ENCODE data around the gene PPP1R12B.

Gene PPP1R12B, protein sequence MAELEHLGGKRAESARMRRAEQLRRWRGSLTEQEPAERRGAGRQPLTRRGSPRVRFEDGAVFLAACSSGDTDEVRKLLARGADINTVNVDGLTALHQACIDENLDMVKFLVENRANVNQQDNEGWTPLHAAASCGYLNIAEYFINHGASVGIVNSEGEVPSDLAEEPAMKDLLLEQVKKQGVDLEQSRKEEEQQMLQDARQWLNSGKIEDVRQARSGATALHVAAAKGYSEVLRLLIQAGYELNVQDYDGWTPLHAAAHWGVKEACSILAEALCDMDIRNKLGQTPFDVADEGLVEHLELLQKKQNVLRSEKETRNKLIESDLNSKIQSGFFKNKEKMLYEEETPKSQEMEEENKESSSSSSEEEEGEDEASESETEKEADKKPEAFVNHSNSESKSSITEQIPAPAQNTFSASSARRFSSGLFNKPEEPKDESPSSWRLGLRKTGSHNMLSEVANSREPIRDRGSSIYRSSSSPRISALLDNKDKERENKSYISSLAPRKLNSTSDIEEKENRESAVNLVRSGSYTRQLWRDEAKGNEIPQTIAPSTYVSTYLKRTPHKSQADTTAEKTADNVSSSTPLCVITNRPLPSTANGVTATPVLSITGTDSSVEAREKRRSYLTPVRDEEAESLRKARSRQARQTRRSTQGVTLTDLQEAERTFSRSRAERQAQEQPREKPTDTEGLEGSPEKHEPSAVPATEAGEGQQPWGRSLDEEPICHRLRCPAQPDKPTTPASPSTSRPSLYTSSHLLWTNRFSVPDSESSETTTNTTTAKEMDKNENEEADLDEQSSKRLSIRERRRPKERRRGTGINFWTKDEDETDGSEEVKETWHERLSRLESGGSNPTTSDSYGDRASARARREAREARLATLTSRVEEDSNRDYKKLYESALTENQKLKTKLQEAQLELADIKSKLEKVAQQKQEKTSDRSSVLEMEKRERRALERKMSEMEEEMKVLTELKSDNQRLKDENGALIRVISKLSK

DNA sequence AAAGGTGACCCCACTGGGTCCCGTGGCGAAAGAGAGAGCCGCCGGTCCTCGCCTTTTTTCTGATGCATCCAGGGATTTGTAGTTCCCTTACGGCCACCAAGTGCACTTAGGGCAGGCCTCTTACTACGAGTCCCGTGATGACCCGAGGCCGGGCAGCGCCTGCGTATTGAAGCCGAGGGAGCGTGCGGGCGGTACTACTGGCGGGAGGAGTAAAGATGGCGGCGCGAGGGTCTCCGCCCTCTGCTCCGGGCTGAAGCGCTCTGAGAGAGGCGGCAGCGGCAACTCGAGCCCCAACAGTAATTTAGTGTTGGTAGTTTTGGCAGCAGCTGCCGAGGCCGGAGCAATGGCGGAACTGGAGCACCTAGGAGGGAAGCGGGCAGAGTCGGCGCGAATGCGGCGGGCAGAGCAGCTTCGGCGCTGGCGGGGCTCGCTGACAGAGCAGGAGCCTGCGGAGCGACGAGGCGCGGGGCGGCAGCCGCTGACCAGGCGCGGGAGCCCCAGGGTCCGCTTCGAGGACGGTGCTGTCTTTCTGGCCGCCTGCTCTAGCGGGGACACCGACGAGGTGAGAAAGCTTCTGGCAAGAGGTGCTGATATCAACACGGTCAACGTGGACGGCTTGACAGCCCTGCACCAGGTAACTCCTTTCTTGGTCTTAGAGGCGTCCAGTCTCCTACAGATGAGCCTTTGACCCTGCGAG is at the start of gene PPP1R12B:
Gene PPP1R12B (plus strand): TSS at position 191 of the 697 bp plus-strand sequence. CDS start 153 bp downstream, at position 344.
- DNase-seq (ENCODE audit: low read depth in 2 of 2) = peak; percentile 88 to 94

GRCh38 chr1:202302166-202302565 is 46.3 kb upstream of the PPP1R12B start:
- DNase-seq (ENCODE audit: low read depth in 2 of 2) = no peak

GRCh38 chr1:202304375-202304774 is 44.1 kb upstream of the PPP1R12B start:
- DNase-seq (ENCODE audit: low read depth in 2 of 2) = no peak

DNA sequence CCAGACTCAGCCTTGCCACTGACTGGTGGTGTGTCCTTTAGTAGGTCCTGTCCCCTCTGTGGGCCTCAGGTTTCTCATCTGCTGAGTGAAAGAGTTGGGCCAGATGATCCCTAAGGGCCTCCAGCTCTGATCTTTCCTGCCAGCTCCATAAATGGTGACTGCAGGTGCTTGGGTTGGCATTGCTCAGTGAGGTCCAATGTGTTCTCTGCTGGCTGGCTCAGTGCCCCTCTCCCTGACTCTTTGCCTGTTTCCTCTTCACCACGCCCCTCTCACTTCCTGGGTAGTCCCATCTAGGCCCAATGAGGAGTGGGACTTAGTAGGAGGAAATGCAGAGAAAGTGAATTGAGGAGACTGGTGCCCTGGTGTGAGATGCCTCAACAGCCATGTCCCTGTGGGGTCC is 43.3 kb upstream of the PPP1R12B start:
- no peak for DNase-seq (ENCODE audit: low read depth in 2 of 2)

GRCh38 chr1:202306535-202307345 is 41.8 kb upstream of the PPP1R12B start:
- no peak for DNase-seq (ENCODE audit: low read depth in 2 of 2)

DNA sequence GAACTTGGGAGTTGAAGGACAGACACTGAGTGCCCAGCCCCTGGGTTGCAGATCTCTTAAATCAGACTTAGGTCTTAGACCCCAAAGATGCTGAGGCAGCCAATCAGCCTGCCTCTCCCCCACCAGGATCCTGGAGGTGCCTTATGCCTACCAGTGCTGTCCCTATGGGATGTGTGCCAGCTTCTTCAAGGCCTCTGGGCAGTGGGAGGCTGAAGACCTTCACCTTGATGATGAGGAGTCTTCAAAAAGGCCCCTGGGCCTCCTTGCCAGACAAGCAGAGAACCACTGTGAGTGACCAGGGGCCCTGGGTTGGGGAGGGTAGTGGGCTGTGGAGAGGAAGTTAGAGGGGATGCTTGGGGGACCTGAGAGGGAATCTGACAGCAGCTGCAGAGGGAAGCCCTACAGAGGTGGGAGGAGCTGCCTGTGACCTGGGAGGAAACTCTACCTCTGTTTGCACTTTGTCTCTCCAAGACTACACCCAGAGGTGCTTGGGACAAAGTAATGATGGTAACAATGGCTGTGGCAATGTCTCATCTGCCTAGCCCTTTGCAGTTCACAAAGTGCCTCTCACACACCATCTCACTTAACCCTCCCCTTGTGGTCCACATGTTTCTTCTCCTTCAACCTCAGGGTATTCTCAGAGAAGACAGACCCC is 38.3 kb upstream of the PPP1R12B start:
- DNase-seq (ENCODE audit: low read depth in 2 of 2) = no peak

DNA sequence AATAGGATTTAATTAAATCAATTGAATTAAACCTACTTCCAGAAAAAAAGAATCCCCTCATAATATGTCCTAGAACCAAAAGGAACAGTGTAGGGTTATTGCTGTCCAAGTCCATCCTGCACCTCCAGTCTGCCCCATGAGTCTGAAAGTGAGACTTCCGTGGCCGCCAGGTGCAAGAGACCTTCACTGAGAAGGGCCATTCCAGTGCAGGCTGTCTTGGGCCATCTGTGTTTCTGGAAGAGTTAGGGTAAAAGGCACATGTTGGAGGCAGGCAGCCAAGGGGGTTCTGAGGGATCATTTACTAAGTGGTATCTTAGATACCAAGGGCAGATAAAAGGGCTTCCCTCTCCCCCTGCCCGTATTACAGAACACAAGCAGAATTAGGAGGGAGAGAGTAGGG is 37.8 kb upstream of the PPP1R12B start:
- DNase-seq (ENCODE audit: low read depth in 2 of 2) = no peak

- DNase-seq (ENCODE audit: low read depth in 2 of 2) = no peak
Measured at GRCh38 chr1:202311875-202312635, 36.4 kb upstream of the PPP1R12B start.

GRCh38 chr1:202315576-202316168 is 32.8 kb upstream of the PPP1R12B start:
- peak; percentile 62 to 63 for DNase-seq (ENCODE audit: low read depth in 2 of 2)

- no peak for DNase-seq (ENCODE audit: low read depth in 2 of 2)
Measured at GRCh38 chr1:202316186-202316585, 32.3 kb upstream of the PPP1R12B start.

- DNase-seq (ENCODE audit: low read depth in 2 of 2) = no peak
Measured at GRCh38 chr1:202317941-202318925, 30.3 kb upstream of the PPP1R12B start.

DNA sequence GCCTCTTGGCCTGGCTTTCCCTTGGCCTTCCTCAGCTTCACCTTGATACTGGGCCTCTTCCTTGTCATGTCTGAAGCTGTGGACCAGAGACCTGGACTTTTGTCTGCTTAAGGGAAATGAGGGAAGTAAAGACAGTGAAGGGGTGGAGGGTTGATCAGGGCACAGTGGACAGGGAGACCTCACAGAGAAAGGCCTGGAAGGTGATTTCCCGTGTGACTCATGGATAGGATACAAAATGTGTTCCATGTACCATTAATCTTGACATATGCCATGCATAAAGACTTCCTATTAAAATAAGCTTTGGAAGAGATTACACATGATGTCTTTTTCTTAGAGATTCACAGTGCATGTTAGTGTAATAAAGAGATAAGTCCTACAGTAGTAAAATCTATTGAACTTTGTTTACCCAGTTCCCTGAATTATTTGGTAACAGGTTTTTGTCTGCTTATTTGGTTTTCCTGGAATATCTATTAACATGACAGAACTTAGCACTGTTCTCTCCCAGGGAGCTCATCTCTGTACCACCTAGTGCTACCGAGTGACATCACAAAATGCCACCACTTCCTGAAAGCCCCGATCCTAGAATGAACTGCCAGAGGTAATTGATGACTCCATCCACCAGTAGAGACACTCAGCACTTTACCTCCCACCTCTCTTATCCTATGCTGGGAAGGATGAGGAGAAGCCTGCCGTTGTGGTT is 29.0 kb upstream of the PPP1R12B start:
- no peak for DNase-seq (ENCODE audit: low read depth in 2 of 2)

- DNase-seq (ENCODE audit: low read depth in 2 of 2) = no peak
Measured at GRCh38 chr1:202320081-202320405, 28.5 kb upstream of the PPP1R12B start.

DNA sequence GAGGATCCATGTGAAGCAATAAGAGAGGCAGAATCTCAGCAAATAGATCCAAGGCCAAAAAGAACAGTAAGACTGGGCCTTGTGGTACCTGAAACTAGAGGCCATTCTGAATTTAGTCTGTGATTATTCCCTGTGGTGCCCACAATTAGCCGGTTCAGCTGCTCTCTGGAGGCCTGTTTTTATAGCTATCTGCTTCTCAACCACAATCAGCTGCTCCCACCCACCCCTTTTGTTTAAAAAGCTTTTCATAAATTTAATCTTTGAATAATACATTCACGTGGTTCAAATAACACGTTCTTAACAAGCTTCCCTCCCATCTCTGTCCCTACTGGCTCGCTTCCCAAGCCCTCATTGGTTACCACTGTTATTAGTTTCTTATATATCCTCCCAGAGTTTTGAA is 24.8 kb upstream of the PPP1R12B start:
- no peak for DNase-seq (ENCODE audit: low read depth in 2 of 2)

DNA sequence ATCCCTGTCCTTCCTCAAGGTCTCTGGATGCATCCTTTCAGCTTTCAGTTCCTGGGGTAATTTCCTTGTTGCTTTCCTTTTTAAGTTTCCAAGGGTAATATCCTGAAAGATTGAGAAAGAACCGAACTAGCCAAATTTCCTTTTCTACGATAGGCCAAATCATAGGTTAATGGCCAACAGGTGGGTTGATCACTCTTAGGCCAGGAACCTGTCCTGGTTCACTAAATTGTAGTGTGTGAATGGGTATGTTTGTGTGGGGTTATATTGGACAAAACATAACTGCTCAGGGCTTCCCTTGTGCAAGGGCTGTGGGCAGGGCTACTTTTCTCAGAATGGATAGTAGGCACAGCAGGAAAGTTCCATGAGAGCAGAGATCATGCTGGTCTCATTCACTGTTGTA is 23.9 kb upstream of the PPP1R12B start:
- no peak for DNase-seq (ENCODE audit: low read depth in 2 of 2)

- no peak for DNase-seq (ENCODE audit: low read depth in 2 of 2)
Measured at GRCh38 chr1:202329891-202330290, 18.6 kb upstream of the PPP1R12B start.

GRCh38 chr1:202333861-202334260 is 14.6 kb upstream of the PPP1R12B start:
- DNase-seq (ENCODE audit: low read depth in 2 of 2) = no peak
